HL-60 (cell line): Measurements from ENCODE around the gene TMEM44.

ENCODE experiments used
- CTCF ChIP-seq: IDR thresholded peaks from one replicate; pipeline ENCODE4 v1.5.1; 2011; ENCODE audit warnings: low read length, control low read depth, inconsistent platforms; ENCODE audit not compliant: insufficient read depth
- GABPA ChIP-seq: IDR thresholded peaks from 2 replicates; pipeline ENCODE4 v1.6.1; 2012; ENCODE audit warnings: low read depth
- POLR2AphosphoS5 ChIP-seq: IDR thresholded peaks from 2 replicates; pipeline ENCODE4 v1.6.1; 2012; ENCODE audit warnings: low read depth
- REST ChIP-seq: IDR thresholded peaks from 2 replicates; pipeline ENCODE4 v1.6.1; 2012; ENCODE audit warnings: low read depth; ENCODE audit not compliant: insufficient replicate concordance
- SPI1 ChIP-seq: IDR thresholded peaks from 2 replicates; pipeline ENCODE4 v1.6.1; 2012; ENCODE audit warnings: low read depth, mild to moderate bottlenecking, borderline replicate concordance

- no peak for TF ChIP-seq CTCF
- no peak for TF ChIP-seq POLR2AphosphoS5
- TF ChIP-seq SPI1 = no peak
- no peak for TF ChIP-seq GABPA
- no peak for TF ChIP-seq REST
Observed at GRCh38 chr3:194537732-194538247, 95.4 kb downstream of the TMEM44 start.
